Thoracic aorta (tissue), 2 donors: ENCODE data around the gene BRF1. TPM values are rescaled to one million over a fixed set of nuclear protein-coding genes. Genes with fewer than 3 reads are reported as not detected.
"Not testable (repeated sequence)": the region's sequence is repeated elsewhere in the genome, so short reads cannot be mapped to it uniquely, and the experiment has no call there.

Experiments
- ATAC-seq: fragments of 150-250 bp; one replicate; pipeline ENCODE4 v1.8.0; 2017; ENCODE audit warnings: low read depth; ENCODE audit not compliant: insufficient number of reproducible peaks, low FRiP score
- DNase-seq: peaks from one replicate; pipeline ENCODE4 v3.0.0-alpha.2; 2020; ENCODE audit warnings: low spot score
- H3K27ac ChIP-seq, 2 donors: fragments of 200-600 bp; sonication (generic); 1 replicate in 1 of 2; 2 replicates in 1 of 2; pipeline ENCODE4 v1.5.1; 2016; ENCODE audit warnings: mild to moderate bottlenecking in 2 of 2, moderate library complexity in 2 of 2
- H3K27me3 ChIP-seq: fragments of 200-600 bp; sonication (generic); replicated peaks from 2 replicates; pipeline ENCODE4 v1.6.0; 2016; ENCODE audit warnings: mild to moderate bottlenecking; ENCODE audit not compliant: insufficient read depth
- H3K36me3 ChIP-seq: fragments of 200-600 bp; sonication (generic); one replicate; pipeline ENCODE4 v1.5.1; 2016
- H3K4me1 ChIP-seq, 2 donors: fragments of 200-600 bp; sonication (generic); 1 replicate in 1 of 2; 2 replicates in 1 of 2; pipeline versions ENCODE4 v1.5.1 to v1.6.0; 2016; ENCODE audit warnings: low read depth in 2 of 2, mild to moderate bottlenecking in 1 of 2; ENCODE audit not compliant: control insufficient read depth in 1 of 2
- H3K4me3 ChIP-seq: fragments of 200-600 bp; sonication (generic); 2 replicates; pipeline ENCODE4 v1.5.1; 2016; ENCODE audit warnings: mild to moderate bottlenecking
- H3K9me3 ChIP-seq: fragments of 200-600 bp; sonication (generic); 2 replicates; pipeline ENCODE4 v1.5.1; 2016
- CTCF ChIP-seq: fragments of 200-600 bp; sonication (generic); IDR thresholded peaks from one replicate; pipeline ENCODE4 v1.5.1; 2019; ENCODE audit warnings: antibody characterized with exemption
- total RNA-seq, 2 donors: library from RNA; depleted of rRNA; stranded (reverse); fragments of >200 nt; gene quantifications; one replicate each; pipeline versions ENCODE4 v1.1.0 to v1.2.3, GENCODE V29; 2016

BRF1 gene
- total RNA-seq, 2 donors from 2014 or later: 49.4 to 80.5 TPM

DNA sequence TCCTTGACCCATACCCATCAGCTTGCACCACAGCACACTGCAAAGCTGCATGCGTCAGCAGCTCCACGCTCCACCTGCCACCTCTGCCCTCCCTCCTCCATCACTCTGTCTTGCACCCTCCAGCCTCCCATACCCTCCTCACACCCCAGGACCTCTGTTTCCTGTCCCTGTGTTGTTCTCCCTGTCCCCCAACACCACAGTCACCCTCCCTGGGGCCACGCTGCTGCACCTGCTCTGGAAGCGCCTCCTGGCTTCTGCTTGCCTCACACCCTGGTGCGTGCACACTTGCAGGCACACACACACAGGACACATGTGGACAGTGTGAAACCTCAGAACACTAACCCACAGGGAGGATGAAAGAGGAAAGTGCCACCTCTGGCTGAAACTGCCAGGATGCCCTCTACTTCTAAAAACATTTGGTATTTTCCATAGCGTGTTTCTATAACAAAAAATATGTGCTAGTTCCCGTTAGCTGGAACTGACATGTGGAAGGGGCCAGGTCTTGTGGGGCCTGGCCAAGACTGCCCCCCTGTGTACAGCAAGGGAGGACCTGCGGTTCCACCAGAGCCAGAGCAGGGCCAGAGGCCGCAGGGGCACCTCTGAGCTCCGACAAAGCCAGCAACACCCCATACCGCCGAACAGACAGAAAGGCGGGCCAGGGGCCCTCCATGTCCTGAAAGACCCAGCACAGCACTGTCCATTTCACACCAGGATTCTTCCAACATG is 10.0 kb downstream of the BRF1 start:
- Histone ChIP-seq H3K27ac (no peak overlapping the region), H3K27me3 (no peaks in the 10 kb centered on the region), H3K36me3 (peaks cover 3% of the 10 kb centered on the region), H3K4me3 (no peak overlapping the region), H3K4me1 (peaks cover 0 to 17% of the 10 kb centered on the region in 2 donors), H3K9me3 (no peaks in the 10 kb centered on the region)
- TF ChIP-seq CTCF: no peak
- DNase-seq (no peak), ATAC-seq (no peak)

DNA sequence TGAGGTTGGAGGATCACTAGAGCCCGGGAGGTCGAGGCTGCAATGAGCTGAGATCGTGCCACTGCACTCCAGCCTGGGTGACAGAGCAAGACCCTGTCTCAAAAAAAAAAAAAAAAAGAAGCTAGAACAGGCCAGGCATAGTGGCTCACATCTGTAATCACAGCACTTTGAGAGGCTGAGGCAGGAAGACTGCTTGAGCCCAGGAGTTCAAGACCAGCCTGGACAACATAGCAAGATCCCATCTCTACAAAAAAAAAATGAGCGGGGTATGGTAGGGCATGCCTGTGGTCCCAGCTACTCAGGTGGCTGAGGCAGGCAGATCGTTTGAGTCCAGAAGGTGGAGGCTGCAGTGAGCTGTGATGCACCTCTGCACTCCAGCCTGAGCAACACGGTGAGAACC is 11.9 kb downstream of the BRF1 start:
- not testable (repeated sequence) for DNase-seq, H3K36me3 ChIP-seq, H3K27me3 ChIP-seq, H3K27ac ChIP-seq, ATAC-seq, H3K9me3 ChIP-seq, H3K4me3 ChIP-seq
- peaks cover 0 to 10% of the 10 kb centered on the region in 2 donors for H3K4me1 ChIP-seq

GRCh38 chr14:105287249-105288102 is 13.3 kb downstream of the BRF1 start:
- Histone ChIP-seq H3K36me3 (peaks cover 3% of the 10 kb centered on the region), H3K27me3 (no peaks in the 10 kb centered on the region), H3K27ac (no peak overlapping the region), H3K9me3 (no peaks in the 10 kb centered on the region), H3K4me3 (no peak overlapping the region), H3K4me1 (no peaks in the 10 kb centered on the region)
- TF ChIP-seq CTCF: no peak
- DNase-seq (no peak), ATAC-seq (no peak)

DNA sequence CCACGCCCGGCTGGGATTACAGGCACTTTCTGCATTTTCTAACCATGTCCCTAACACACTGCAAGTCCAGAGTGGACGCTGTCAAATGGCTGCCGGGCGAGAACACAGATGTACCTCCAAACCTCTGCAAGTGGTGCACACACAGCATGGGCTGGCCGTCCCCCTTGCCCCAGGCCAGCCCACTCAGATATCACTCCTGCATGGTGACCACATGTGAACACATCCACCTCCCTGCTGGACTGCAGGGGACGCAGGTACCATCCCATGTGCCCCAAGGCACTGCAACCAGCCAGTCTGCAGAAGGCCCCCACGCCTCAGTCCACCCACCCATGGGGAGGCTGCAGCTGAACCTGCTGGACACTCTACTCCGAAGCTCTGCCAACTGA is 14.0 kb downstream of the BRF1 start:
- no peak for ATAC-seq
- no peaks in the 10 kb centered on the region for H3K27me3 ChIP-seq
- H3K9me3 ChIP-seq: no peaks in the 10 kb centered on the region
- no peak for TF ChIP-seq CTCF
- peaks cover 3% of the 10 kb centered on the region for H3K36me3 ChIP-seq
- DNase-seq: no peak
- H3K4me1 ChIP-seq: peaks cover 0 to 3% of the 10 kb centered on the region in 2 donors
- no peak overlapping the region for H3K27ac ChIP-seq
- H3K4me3 ChIP-seq: no peak overlapping the region

DNA sequence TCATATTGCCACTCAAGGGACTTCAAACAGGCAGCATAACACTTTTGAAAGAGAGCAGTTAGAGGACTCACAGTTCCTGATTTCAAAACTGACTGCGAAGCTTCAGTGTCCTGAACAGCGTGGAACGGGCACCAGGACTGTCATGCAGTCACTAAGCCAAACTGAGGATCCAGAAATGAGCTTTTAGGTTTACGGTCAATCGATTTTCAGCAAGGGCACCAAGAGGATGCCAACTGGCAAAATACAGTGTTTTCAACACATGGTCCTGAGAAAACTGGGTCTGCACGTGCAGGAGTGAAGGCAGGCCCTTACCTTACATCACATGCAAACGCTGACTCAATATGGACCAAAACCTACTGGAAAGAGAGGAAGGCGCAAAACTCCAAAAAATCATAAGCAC is 15.6 kb downstream of the BRF1 start:
- ATAC-seq: no peak

More for the DNA sequence above, 15.6 kb downstream of the BRF1 start:
- no peak for DNase-seq
- Histone ChIP-seq H3K27me3 (no peaks in the 10 kb centered on the region), H3K27ac (no peak overlapping the region), H3K4me1 (peaks cover 0 to 7% of the 10 kb centered on the region in 2 donors), H3K9me3 (no peaks in the 10 kb centered on the region), H3K4me3 (no peak overlapping the region), H3K36me3 (peaks cover 3% of the 10 kb centered on the region)
- no peak for TF ChIP-seq CTCF
